GM12874 (cell line): ENCODE measurements around the gene HAP1.

Experiments used
- CTCF ChIP-seq: IDR thresholded peaks from 2 replicates; pipeline ENCODE4 v1.5.1; 2011; ENCODE audit warnings: low read depth, mild to moderate bottlenecking, control low read depth, low read length, moderate library complexity; ENCODE audit not compliant: insufficient read depth

HAP1 gene

DNA sequence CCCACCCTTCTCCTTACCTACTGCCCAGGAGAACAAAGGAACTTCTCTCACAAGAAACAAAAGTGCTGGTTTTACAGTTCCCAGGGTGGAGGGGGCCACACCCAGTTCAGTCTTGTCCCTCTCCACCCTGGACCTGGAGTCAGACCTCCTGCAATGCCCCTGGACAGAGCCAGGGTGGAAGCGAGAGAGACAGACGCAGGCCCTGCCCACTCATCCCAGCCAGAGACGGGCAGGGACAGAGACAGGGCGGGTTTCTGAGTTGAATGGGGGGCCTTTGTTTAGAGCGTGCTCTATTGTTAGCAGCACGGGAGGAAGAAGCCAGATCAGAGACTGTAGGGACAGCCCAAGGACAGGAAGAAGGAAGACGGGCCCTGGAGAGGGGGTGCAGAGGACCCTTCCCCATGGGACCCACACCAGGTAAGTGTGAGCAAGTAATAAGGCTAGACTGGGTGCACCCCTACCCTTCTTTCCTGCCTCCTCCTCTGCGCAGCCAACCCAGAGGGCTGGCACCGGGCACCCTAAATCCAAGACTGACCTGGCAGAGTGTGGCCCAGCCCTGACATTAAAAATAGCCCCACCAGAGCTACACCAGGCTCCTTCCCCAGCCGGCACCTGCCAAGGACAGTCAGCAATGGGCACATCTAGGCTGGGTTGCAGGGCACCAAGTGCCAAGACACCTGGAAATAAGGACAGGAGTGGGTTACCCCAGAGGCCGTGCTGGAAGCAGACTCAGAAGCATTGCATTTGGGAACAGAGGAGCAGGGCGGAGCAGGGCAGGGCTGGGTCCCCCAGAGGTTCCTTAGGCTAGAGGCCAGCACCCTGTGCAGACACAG, 41.2 kb upstream of the HAP1 start:
- TF ChIP-seq CTCF, result no peak

GRCh38 chr17:41773731-41774193, 39.3 kb upstream of the HAP1 start:
- TF ChIP-seq CTCF, result no peak

GRCh38 chr17:41773190-41773588, 38.7 kb upstream of the HAP1 start:
- no peak for TF ChIP-seq CTCF

GRCh38 chr17:41772586-41773189, 38.2 kb upstream of the HAP1 start:
- no peak for TF ChIP-seq CTCF

- no peak for TF ChIP-seq CTCF
These were observed 37.8 kb upstream of the HAP1 start for GRCh38 chr17:41772218-41772585.

GRCh38 chr17:41771389-41772206, 37.2 kb upstream of the HAP1 start:
- TF ChIP-seq CTCF, result no peak

DNA sequence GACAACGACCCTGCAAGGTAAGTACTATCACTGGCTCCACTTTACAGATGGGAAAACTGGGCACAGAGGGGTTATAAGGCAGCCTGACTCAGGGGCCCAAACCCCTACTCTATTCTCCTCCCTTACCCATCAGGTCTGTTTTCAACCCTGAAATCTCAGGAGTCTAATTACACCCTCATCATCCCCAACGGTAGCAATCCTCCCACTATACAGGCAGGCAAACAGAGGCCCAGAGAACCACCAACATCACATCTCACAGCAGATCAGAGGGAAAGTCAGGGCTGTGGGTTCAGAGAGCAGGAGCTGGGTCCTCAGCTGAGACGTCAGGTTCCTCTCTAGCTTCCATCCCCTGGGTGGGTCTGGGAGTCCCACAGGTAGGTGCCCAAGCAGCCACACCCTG, 35.5 kb upstream of the HAP1 start:
- TF ChIP-seq CTCF, result no peak
